IPS-18c (cell line): ENCODE results near the gene PACRG.

Experiments used
- H3K4me3 ChIP-seq: 2 replicates; pipeline ENCODE4 v1.7.0; 2013; ENCODE audit warnings: low read depth, mild to moderate bottlenecking, low read length, moderate library complexity; ENCODE audit not compliant: insufficient read depth
- H3K9me3 ChIP-seq: one replicate; pipeline ENCODE4 v1.6.1; 2013; ENCODE audit warnings: mild to moderate bottlenecking, low read length, moderate library complexity; ENCODE audit not compliant: control insufficient read depth, insufficient read depth

Gene PACRG

GRCh38 chr6:163173741-163174140 is 446.0 kb downstream of the PACRG start:
- Histone ChIP-seq H3K4me3 (no peak overlapping the region), H3K9me3 (no peaks in the 10 kb centered on the region)

DNA sequence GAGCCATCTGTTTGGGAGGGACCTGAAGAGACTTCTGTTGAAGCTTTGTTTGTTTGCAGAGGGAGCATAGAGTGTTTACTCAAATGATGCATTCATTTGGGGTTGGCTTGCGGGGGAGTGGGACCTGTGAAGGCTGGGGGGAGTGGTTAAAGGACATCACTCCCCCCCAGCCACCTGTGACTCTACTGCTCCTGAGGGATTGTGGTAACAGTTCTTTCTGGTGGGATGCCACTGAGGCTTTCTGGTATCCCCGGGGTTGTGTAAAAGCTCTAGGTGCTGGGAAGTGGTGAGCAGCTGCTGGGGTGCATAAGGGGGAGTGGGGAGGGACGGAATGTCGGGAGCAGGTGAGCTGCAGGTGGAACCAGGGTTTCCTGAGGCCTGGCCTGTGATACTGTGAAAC is 447.5 kb downstream of the PACRG start:
- Histone ChIP-seq H3K9me3 (no peaks in the 10 kb centered on the region), H3K4me3 (no peak overlapping the region)

GRCh38 chr6:163176097-163176496 is 448.3 kb downstream of the PACRG start:
- Histone ChIP-seq H3K9me3 (no peaks in the 10 kb centered on the region), H3K4me3 (no peak overlapping the region)

- H3K4me3 ChIP-seq, result no peak overlapping the region
- H3K9me3 ChIP-seq, result no peaks in the 10 kb centered on the region
These were observed 449.2 kb downstream of the PACRG start for GRCh38 chr6:163177007-163177406.

DNA sequence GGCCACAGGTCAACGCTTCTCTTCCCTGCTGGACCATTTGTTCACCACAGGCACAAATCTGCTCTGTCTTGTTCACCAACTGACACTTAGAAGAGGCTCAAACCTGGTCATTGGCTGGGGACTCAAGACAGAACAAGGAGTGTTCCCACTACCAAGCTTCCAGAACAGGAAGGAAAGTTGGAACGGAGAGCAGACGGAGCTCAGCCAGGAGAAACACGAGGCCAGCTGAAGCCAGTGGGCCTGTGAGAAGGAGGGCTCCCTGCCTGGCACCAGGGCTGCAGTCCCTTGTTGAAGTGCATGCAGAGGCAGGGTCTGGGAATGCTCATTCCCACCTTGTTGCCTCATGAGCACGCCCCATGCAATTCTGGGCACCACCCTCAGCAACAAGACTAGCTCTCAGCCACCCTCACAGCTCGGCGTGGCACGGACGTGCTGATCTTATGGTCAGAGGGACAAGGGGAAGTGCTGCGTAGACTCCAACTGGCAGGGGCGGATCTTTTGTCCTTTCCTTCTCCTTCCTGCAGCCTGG is 450.2 kb downstream of the PACRG start:
- H3K4me3 ChIP-seq, result no peak overlapping the region
- no peaks in the 10 kb centered on the region for H3K9me3 ChIP-seq

- no peak overlapping the region for H3K4me3 ChIP-seq
- no peaks in the 10 kb centered on the region for H3K9me3 ChIP-seq
These were observed 451.3 kb downstream of the PACRG start for GRCh38 chr6:163179061-163179460.

DNA sequence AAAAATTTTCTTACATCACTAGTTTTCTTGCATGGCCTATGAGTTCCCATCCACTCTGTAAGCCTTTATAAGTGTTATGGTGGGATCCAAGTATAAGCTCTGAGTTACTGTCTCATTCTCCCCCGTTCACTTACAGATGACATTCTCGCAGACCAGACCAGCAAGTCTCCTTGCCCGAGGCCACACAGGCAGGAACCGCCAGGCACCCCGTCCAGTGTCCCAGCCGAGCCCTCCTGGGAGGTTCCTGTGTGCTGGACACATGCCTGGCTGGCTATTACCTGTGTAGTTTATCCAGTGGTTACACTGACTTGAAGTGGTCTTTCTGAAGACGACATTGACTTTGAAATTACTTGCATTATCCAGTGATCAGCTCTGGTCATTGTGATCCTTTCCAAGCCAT is 451.9 kb downstream of the PACRG start:
- Histone ChIP-seq H3K4me3 (no peak overlapping the region), H3K9me3 (no peaks in the 10 kb centered on the region)

- H3K9me3 ChIP-seq, result no peaks in the 10 kb centered on the region
- H3K4me3 ChIP-seq, result no peak overlapping the region
These were observed 453.2 kb downstream of the PACRG start for GRCh38 chr6:163180874-163181541.

- H3K4me3 ChIP-seq, result no peak overlapping the region
- H3K9me3 ChIP-seq, result no peaks in the 10 kb centered on the region
These were observed 453.9 kb downstream of the PACRG start for GRCh38 chr6:163181666-163182180.

- Histone ChIP-seq H3K9me3 (no peaks in the 10 kb centered on the region), H3K4me3 (no peak overlapping the region)
These were observed 454.9 kb downstream of the PACRG start for GRCh38 chr6:163182696-163183095.

DNA sequence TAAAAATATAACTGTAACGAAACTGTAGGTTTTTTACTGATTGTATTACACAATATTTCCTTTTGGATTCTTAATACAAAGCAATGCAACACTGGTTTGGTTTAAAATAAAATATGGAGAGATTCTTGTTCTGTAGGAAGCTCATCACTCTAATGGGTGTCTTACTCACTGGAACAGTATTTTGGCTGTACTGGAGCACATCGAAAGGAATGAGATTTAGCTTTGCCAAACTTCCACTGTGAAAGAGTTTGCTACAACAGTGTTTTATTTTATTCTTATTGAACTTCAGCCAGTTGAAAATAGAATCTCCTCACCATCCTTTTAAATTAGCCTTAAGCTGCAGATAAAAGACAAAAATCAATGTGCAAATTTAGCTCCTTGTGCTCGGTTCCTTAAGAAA is 456.0 kb downstream of the PACRG start:
- Histone ChIP-seq H3K4me3 (no peak overlapping the region), H3K9me3 (no peaks in the 10 kb centered on the region)

DNA sequence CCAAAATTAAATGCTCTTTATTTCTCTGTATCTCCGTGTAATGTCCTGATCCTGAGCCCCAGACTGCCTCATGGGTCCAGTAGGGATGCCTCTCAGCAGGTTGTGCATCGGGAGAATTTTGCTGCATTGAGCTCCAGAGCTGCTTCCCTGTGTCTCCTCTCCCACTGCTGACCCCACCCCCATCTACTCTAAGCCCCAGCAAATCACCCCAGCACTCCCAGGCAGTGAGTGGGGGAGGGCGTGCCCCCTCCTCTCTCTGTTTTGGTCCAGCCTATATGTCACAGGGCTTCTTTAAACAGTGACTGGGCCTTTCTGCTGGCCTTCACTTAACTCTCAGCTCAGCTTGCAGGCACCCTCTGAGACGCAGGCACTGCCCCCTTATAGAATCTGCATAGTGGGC is 458.0 kb downstream of the PACRG start:
- Histone ChIP-seq H3K4me3 (no peak overlapping the region), H3K9me3 (no peaks in the 10 kb centered on the region)

DNA sequence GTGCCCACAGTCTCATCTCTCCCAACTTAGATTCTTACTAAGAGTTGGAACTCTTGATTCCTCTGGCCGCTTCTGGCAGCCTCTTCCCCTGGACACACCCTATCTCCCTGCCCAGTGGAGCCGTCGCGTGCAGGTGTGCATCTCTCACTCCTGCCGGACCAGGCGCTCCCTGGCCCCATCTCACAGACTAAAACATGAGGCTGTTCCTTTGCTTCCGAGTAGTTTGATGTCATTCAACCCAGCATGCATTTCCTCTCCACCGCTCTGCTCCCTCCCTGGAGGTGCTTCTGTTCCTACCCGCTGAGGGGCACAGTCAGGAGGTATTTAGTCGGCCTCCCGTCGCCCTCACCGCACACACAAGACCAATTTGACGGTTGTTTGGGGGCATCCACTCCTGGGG is 458.8 kb downstream of the PACRG start:
- no peaks in the 10 kb centered on the region for H3K9me3 ChIP-seq
- no peak overlapping the region for H3K4me3 ChIP-seq

DNA sequence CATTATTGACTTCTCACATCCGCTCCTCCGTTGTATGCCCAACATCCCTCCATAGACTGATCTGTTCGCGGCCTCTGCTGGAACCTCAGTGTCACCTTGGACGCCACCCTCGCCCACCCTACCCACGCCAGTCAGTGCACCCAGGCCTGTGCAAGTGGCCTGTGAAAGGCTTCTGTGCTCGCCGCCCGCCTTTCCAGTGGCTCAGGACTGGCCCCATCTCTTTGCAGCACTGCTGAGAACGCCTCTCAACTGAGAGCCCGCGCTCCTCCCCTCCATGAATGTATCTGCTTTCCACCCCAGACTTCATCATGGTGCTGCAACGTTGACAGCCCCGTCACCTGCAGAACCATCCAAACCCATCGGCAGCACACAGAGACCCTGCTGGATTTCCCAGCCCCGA is 459.4 kb downstream of the PACRG start:
- Histone ChIP-seq H3K4me3 (no peak overlapping the region), H3K9me3 (no peaks in the 10 kb centered on the region)

DNA sequence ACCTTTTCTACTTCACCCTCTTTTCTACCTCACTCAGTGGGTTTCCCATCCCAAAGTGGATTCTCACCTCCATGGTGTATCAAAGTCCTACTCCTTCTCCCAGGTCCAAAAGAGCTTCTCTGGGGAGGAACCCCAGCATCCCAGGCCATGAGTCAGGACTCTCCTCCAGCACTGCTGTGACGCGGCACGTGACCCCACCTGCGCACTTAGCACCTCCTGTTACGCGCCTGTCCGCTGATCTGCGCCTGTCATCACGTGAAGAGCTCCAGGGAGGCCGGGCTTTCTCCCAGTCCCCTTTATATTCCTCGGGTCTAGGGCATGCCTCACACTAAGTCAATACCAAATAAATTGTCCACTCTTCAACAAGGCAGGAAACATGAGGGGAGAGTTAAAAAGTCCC is 459.8 kb downstream of the PACRG start:
- Histone ChIP-seq H3K9me3 (no peaks in the 10 kb centered on the region), H3K4me3 (no peak overlapping the region)

GRCh38 chr6:163188746-163189145 is 461.0 kb downstream of the PACRG start:
- Histone ChIP-seq H3K9me3 (no peaks in the 10 kb centered on the region), H3K4me3 (no peak overlapping the region)

GRCh38 chr6:163189609-163190008 is 461.8 kb downstream of the PACRG start:
- no peak overlapping the region for H3K4me3 ChIP-seq
- no peaks in the 10 kb centered on the region for H3K9me3 ChIP-seq

- no peak overlapping the region for H3K4me3 ChIP-seq
- no peaks in the 10 kb centered on the region for H3K9me3 ChIP-seq
These were observed 463.0 kb downstream of the PACRG start for GRCh38 chr6:163190786-163191185.
